GM18520 (cell line): ENCODE results near the gene BDH1.
"Not testable (repeated sequence)": the region's sequence is repeated elsewhere in the genome, so short reads cannot be mapped to it uniquely, and the experiment has no call there.

Experiments used
- ATAC-seq: cut with Tn5 transposase; IDR thresholded peaks from one replicate; pipeline ENCODE4 v1.9.1; 2021; ENCODE audit not compliant: unreplicated experiment

The BDH1 gene

DNA sequence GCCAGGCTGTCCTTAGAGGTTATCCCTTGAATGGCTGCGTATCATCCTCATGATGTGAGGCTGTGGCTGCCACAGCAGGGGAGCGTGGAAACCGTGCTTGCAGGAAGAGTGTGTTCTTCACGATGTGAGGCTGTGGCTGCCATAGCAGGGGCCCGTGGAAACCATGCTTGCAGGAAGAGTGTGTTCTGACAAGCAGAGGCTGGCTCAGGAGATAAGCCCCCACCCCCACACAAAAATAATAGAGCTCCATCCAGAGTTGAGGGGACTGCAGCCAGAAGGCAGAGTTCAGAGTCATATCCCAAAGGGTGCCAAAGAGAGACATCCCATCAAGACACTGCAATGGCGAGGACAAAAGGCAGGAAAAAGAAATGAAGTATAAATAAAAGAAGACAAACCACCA, 22.6 kb upstream of the BDH1 start:
- ATAC-seq, result no peak

GRCh38 chr3:197577366-197578074, 21.8 kb upstream of the BDH1 start:
- ATAC-seq, result no peak

DNA sequence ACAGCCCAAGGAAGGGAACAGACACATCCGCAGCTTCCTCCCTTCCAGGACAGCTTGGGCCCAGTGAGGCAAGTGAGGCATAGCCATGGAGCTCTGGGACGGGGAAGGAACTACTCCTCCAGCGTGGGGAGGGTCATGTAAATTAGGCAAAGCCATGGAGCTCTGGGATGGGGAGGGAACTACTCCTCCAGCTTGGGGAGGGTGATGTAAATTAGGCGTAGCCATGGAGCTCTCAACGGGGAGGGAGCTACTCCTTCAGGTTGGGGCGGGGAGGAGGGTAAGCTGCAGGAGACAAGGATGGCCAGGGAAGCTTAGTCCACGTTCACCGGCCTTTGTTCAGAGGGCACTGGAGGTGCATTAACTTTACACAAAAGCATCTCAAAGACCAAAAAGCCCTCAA, 21.1 kb upstream of the BDH1 start:
- ATAC-seq, result no peak

GRCh38 chr3:197575362-197575761, 19.6 kb upstream of the BDH1 start:
- no peak for ATAC-seq

- ATAC-seq, result not testable (repeated sequence)
Measured at GRCh38 chr3:197574396-197574991, 18.7 kb upstream of the BDH1 start.

DNA sequence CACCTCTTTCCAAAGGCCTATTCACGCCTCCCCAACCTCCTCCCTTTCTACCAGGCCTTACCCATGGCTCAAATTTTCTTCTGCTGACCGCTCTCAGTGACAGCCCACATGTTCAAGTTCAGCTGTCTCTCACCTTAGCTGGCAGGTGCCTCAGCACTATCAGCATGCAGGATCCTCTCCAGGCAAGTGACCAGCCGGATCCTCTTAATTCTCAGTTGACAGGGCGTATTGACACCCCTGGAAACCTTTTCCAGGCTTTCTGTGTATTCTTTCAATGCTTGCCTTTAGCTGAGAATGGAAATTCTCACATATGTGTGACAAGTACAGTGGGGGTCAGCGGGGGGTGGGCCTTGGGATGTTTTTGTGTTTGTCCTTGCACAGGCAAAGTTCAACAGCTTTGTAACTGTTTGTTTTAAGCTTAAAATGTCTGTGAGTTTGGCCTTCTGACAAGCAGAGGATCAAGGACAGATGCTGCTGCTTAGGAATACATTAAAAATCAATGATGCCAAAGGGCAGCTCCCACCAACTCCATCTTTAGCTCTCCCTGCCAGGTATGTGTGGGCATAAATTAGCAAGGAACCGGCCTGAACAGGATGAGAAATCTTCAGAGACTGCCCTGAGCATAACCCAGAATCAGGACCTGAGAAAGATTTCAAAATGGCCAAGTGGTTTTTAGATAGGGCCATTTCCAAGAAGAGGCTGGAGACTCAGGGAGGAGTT, 17.4 kb upstream of the BDH1 start:
- no peak for ATAC-seq

GRCh38 chr3:197571880-197572172, 16.1 kb upstream of the BDH1 start:
- not testable (repeated sequence) for ATAC-seq

DNA sequence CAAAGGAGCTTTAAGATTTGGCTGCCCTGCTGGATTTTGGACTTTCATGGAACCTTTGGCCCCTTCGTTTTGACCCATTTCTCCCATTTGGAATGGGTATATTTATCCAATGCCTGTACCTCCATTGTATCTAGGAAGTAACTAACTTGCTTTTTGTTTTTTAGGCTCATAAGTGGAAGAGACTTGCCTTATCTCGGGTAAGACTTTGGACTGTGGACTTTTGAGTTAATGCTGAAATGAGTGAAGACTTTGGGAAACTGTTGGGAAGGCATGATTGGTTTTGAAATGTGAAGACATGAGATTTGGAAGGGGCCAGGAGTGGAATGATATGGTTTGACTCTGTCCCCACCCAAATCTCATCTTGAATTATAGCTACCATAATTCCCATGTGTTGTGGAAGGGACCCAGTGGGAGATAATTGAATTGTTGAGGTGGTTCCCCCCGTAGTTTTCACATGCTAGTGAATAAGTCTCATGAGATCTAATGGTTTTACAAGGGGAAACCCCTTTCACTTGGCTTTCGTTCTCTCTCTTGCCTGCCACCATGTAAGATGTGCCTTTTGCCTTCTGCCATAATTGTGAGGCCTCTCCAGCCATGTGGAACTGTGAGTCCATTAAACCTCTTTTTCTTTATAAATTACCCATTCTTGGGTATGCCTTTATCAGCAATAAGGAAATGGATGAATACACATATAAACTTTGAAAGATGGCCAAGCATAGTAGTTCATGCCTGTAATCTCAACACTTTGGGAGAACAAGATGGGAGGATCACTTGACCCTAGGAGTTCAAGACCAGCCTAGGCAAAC, 15.5 kb upstream of the BDH1 start:
- not testable (repeated sequence) for ATAC-seq

DNA sequence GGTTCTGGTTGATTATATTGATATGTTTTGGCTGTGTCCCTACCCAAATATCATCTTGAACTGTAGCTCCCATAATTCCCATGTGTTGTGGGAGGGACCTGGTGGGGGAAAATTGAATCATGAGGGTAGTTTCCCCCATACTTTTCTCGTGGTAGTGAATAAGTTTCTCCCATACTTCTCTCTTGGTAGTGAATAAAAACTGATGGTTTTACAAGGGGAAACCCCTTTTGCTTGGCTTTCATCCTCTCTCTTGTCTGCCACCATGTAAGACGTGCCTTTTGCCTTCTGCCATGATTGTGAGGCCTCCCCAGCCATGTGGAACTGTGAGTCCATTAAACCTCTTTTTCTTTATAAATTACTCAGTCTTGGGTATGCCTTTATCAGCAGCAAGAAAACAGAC, 13.7 kb upstream of the BDH1 start:
- not testable (repeated sequence) for ATAC-seq

- ATAC-seq, result no peak
Measured at GRCh38 chr3:197567904-197568681, 12.3 kb upstream of the BDH1 start.

GRCh38 chr3:197566155-197566554, 10.4 kb upstream of the BDH1 start:
- ATAC-seq, result not testable (repeated sequence)

GRCh38 chr3:197564097-197564843, 8.5 kb upstream of the BDH1 start:
- ATAC-seq, result no peak

GRCh38 chr3:197562398-197563251, 6.9 kb upstream of the BDH1 start:
- no peak for ATAC-seq

DNA sequence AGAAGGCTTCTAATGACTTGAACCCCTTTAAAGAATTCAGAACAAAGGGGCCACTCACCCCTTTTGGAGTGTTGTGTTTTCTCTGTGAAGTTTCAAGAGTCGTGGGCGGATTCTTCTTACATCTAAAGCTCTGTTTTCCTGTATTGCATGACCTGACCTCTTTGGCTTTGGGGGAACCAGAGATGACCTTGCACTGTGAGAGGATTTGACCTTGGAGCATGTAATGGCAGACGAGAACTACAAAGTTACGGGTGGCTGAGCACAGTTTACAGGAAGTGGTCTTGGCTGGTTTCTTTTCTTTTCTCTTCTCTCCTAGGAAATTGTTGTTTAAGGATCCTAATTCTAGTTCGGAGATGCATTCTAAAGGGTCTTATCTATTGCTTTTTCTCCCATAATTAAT, 6.2 kb upstream of the BDH1 start:
- ATAC-seq, result no peak

- no peak for ATAC-seq
Measured at GRCh38 chr3:197559651-197560050, 3.9 kb upstream of the BDH1 start.

- ATAC-seq, result peak; percentile 97
Measured at GRCh38 chr3:197554562-197555280, 1.0 kb downstream of the BDH1 start.

- ATAC-seq, result no peak
Measured at GRCh38 chr3:197554196-197554561, 1.6 kb downstream of the BDH1 start.

- no peak for ATAC-seq
Measured at GRCh38 chr3:197552198-197552597, 3.6 kb downstream of the BDH1 start.

- ATAC-seq, result no peak
Measured at GRCh38 chr3:197550489-197550888, 5.3 kb downstream of the BDH1 start.
